ENCODE measurements around the gene GJC2. TPM values are rescaled to one million over a fixed set of nuclear protein-coding genes. Genes with fewer than 3 reads are reported as not detected.

GJC2 gene
- total RNA-seq, 4 donors from 2014 or later = 0.20 to 7.1 (median 1.4) TPM

DNA sequence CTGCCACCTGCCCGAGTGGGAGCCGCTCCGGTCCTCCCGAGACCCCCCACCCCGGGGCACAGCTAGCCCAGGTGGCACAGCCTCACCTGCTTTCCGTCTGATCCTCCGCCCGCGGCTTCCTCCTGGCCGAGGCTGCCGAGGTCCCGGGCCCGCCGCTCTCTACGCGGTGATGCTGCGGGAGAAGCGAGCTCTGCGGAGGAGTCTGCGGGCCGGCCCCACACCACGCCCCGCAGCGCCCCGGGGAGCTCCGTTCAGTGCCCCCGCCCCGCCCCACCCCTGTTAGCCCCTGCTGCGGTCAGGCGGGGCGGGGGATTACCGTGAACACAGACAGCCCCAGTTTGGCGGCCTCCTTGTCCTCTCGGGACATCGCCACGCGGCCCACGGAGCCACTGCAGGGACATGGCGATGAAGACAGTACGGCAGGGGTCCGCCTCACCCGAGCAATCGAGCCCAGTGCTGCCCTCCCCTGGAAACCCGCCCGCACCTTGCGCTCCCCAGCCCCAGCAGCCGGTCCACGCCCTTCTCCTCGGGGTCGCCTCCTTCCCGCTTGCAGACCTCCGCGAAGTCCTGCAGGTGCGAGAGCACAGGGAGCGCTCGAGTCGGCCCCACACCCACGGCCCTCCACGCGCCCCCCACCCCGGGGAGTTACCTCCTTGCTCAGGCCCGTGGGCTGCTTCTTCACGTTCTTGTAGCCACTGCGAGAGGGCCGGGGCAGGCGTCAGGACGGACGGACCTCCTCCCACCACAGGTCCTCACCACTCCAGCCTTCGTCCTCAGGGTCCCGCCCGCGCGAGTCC is 47.5 kb upstream of the GJC2 start:
- peak; percentile 71 for DNase-seq
- H3K4me1 ChIP-seq = peaks cover 10 to 22% (median 20%) of the 10 kb centered on the region in 4 donors
- TF ChIP-seq, protein P1, sequence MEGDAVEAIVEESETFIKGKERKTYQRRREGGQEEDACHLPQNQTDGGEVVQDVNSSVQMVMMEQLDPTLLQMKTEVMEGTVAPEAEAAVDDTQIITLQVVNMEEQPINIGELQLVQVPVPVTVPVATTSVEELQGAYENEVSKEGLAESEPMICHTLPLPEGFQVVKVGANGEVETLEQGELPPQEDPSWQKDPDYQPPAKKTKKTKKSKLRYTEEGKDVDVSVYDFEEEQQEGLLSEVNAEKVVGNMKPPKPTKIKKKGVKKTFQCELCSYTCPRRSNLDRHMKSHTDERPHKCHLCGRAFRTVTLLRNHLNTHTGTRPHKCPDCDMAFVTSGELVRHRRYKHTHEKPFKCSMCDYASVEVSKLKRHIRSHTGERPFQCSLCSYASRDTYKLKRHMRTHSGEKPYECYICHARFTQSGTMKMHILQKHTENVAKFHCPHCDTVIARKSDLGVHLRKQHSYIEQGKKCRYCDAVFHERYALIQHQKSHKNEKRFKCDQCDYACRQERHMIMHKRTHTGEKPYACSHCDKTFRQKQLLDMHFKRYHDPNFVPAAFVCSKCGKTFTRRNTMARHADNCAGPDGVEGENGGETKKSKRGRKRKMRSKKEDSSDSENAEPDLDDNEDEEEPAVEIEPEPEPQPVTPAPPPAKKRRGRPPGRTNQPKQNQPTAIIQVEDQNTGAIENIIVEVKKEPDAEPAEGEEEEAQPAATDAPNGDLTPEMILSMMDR (IDR thresholded peaks at IDR 0.05) = peak in 2 of 5 experiments; percentile 19 to 23
- no peak for TF ChIP-seq EP300 (IDR thresholded peaks at IDR 0.05; ENCODE audit: low read depth)
- peak overlapping the region; percentile 93 to 98 (median 95) for H3K27ac ChIP-seq
- peaks cover 0 to 21% (median 7%) of the 10 kb centered on the region in 4 donors for H3K36me3 ChIP-seq
- intact Hi-C loops (cut with DNase I; ENCODE audit: low total_unique reads) (loop anchor here (1.0 kb wide), 1 partner anchor 18 kb away; no protein-coding TSS in a partner anchor), in situ Hi-C loops (cut with MboI; ENCODE audit: low pct_ligation_motif_present in 1 of 4, low pct_unique_long_range_greater_than_20kb in 1 of 4, low sequenced_read_pairs in 3 of 4) (no loop called here)
- no peaks in the 10 kb centered on the region for H3K9me3 ChIP-seq
- H3K4me3 ChIP-seq = peak overlapping the region; percentile 77 to 84 (median 80)
- 4% methylated on average over 46 of the region's 73 CpGs; no CpG with 5 or more reads in 1 of the 2 donors for WGBS, 2 donors (ENCODE audit: low coverage in 1 of 2)
- H3K27me3 ChIP-seq = no peaks in the 10 kb centered on the region

DNA sequence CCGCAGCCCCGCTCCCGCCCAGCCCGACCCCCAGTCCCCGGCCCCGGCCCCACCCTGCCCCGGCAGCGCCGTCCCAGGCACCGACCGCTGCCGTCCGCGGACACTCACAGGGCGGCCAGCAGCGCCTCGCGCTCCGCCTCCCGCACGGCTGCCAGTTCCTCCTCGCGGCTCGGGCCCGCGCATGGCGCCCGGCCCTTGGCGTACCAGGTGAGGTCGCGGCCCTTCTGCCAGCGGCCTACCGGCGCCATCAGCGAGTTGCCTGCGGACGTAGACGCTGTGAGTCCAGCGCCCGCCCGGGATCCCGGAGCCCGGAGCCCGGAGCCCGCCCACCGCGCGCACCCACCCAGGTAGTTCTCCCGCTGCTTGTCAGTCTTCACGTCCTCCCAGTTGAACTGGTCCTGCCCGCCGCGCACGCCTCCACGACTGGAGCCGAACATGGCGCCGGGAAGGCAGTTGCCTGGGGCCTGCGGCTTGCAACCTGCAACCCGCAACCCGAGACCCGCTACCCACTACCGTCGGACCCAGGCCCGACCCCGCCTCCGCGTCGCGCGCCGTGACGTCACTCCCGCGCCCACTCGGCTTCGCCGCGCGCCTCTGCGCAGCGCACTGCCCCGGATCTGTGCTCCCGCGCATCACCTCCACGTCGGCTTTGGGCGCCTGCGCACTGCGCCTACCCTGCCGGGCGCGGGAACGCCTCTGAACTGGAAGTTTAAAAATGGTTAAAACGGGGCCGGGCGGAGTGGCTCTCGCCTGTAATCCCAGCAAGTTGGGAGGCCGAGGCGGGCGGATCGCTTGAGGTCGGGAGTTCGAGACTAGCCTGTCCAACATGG is 46.7 kb upstream of the GJC2 start, which contains the start of gene C1orf35:
Gene C1orf35 (minus strand): TSS at position 535 of the 830 bp plus-strand sequence. CDS start 98 bp downstream, at position 437.
- TF ChIP-seq POLR2A (IDR thresholded peaks at IDR 0.05) = peak; percentile 78
- TF ChIP-seq POLR2AphosphoS5 (IDR thresholded peaks at IDR 0.05) = peak; percentile 88 to 91 (median 90)
- TF ChIP-seq EP300 (IDR thresholded peaks at IDR 0.05; ENCODE audit: low read depth) = no peak
- TF ChIP-seq, protein P1 (IDR thresholded peaks at IDR 0.05) = peak in 1 of 5 experiments; percentile 28
- DNase-seq = peak; percentile 96
- Histone ChIP-seq H3K27me3 (no peaks in the 10 kb centered on the region), H3K27ac (peak within 1 kb of the TSS; percentile 93 to 98 (median 95)), H3K9me3 (no peaks in the 10 kb centered on the region), H3K4me1 (peaks cover 12 to 27% (median 23%) of the 10 kb centered on the region in 4 donors), H3K4me3 (peak within 1 kb of the TSS; percentile 77 to 84 (median 80)), H3K36me3 (peaks cover 0 to 14% (median 7%) of the 10 kb centered on the region in 4 donors)
- WGBS, 2 donors (ENCODE audit: low coverage in 1 of 2) = 0% methylated on average over 51 of the region's 104 CpGs; no CpG with 5 or more reads in 1 of the 2 donors
- in situ Hi-C loops (cut with MboI; ENCODE audit: low pct_ligation_motif_present in 1 of 4, low pct_unique_long_range_greater_than_20kb in 1 of 4, low sequenced_read_pairs in 3 of 4) (no loop called here), intact Hi-C loops (cut with DNase I; ENCODE audit: low total_unique reads) (no loop called here)

DNA sequence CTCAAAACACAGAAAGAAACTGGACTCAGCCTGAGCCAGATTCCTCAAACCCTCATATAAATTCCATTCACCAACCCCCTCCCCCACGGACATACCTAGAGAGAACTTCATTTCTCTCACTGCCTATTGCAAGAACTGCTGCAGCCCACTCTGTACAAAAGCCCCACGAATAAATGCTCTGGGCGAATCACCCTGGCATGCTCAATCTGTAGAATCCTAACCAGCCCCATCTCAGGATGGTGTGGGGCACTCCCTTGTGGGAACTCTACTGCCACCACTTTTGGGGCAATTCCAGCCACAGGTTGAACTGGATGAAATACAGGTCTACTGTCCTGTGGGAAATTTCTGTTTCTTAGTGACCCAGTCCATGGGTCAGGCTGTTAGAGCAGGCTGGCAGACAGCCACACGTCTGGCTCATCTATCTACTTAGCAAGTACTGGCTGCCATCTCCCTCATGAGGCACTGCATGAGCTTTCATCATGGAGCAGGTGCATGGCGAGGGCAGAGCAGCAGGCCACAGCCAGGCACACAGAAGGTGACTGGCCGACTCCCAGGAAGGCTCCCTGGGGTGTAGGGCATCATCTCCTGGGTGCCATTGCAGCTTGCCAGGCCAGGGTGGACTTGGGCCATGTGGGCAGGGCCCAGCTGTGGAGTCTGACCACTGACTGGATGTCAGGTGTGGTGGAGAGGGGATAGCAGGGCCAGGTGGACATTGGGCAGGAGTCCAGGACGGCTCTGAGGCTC is 45.0 kb upstream of the GJC2 start:
- Histone ChIP-seq H3K27ac (peak overlapping the region in 3 of 4 donors; percentile 93 to 98 (median 95)), H3K36me3 (no peaks in the 10 kb centered on the region), H3K9me3 (no peaks in the 10 kb centered on the region), H3K4me1 (peaks cover 18 to 34% (median 31%) of the 10 kb centered on the region in 4 donors), H3K27me3 (no peaks in the 10 kb centered on the region), H3K4me3 (no peak overlapping the region)
- WGBS, 2 donors (ENCODE audit: low coverage in 1 of 2) = 65% methylated on average over 7 of the region's 7 CpGs; no CpG with 5 or more reads in 1 of the 2 donors
- intact Hi-C loops (cut with DNase I; ENCODE audit: low total_unique reads) (no loop called here), in situ Hi-C loops (cut with MboI; ENCODE audit: low pct_ligation_motif_present in 1 of 4, low pct_unique_long_range_greater_than_20kb in 1 of 4, low sequenced_read_pairs in 3 of 4) (no loop called here)
- no peak for DNase-seq
- TF ChIP-seq, protein P1 (IDR thresholded peaks at IDR 0.05) = no peak
- TF ChIP-seq EP300 (IDR thresholded peaks at IDR 0.05; ENCODE audit: low read depth) = no peak
- no peak for TF ChIP-seq POLR2AphosphoS5 (IDR thresholded peaks at IDR 0.05)
- no peak for TF ChIP-seq POLR2A (IDR thresholded peaks at IDR 0.05)
